GM12872 (cell line): ENCODE results near the gene SMIM35.

Experiments
- TF ChIP-seq, protein P1 (sequence below): IDR thresholded peaks from 3 replicates; pipeline ENCODE4 v1.5.1; 2011; ENCODE audit warnings: low read depth, mild to moderate bottlenecking, low read length, moderate library complexity; ENCODE audit not compliant: insufficient read depth

Gene SMIM35

DNA sequence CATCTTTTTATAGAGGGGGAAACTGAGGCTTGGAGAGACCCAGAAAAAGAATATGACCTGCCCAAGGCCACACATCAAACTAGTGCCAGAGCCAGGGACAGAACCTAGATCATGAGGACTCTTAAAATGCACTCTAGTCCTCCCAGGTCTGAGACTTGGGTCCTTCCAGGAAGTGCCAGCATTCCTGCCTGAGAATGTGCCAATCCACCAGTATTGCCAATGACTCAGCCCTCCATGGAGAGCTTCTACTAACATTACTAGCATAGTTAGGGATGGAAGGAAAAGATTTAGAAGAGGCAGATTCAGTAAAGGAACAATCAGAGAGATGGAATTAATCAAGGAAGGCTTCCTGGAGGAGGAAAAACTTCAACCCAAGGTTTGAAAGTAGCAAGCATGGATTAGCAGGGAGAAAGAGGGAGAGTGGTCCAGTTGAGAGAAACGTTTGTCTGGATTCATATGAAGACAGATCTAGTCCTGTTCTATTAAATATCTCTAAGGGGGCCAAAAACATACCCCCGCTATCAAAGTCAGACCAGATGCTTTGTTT is 20.1 kb upstream of the SMIM35 start:
- TF ChIP-seq, protein P1, sequence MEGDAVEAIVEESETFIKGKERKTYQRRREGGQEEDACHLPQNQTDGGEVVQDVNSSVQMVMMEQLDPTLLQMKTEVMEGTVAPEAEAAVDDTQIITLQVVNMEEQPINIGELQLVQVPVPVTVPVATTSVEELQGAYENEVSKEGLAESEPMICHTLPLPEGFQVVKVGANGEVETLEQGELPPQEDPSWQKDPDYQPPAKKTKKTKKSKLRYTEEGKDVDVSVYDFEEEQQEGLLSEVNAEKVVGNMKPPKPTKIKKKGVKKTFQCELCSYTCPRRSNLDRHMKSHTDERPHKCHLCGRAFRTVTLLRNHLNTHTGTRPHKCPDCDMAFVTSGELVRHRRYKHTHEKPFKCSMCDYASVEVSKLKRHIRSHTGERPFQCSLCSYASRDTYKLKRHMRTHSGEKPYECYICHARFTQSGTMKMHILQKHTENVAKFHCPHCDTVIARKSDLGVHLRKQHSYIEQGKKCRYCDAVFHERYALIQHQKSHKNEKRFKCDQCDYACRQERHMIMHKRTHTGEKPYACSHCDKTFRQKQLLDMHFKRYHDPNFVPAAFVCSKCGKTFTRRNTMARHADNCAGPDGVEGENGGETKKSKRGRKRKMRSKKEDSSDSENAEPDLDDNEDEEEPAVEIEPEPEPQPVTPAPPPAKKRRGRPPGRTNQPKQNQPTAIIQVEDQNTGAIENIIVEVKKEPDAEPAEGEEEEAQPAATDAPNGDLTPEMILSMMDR: no peak

DNA sequence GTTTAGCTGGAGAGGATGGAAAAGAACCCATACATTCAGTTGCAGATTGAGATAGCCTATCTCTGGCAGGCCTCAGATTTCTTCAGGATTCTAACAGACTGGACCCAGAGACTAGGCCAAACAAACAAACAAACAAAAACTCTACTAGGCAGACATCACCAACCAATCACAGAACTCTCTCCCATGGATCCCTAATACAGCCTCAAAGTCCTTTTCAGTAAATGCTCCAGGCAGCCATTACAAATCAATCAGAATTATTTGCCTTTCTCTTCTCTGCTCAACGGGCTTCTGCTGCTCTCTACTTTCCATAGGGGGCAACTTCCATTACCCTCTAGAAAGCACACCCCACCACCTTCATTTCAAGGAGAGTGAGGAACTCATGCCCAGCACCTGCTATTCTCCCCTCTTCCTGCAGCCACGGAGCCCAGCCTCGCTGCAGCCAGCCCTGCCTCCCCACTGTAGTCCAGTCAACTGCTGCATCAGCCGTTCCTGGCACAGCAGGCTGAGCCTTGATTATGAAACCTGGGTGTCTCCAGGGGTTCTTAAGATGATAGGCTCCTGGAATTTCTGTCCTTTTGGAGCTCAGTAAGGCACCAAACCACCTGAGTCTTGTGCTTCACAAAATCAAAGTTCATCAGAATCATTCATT is 19.0 kb upstream of the SMIM35 start:
- TF ChIP-seq, protein P1: no peak

DNA sequence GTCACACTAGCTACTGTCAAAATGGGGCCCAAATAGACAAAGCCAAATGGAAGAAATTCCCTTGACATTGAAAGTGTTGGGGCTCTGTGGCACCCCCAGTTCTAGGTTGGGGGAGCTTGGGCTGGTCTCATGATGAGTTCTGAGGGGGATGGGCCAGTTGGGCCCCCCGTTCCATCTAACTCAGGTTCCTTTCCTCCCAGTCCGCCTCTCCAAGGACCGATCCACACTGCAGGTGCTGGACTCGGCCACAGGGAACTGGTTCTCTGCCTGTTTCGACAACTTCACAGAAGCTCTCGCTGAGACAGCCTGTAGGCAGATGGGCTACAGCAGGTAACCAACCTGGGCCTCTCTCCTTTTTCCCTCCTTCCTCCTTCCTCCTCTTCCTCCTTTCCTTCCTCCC is 17.7 kb upstream of the SMIM35 start:
- TF ChIP-seq, protein P1: no peak

DNA sequence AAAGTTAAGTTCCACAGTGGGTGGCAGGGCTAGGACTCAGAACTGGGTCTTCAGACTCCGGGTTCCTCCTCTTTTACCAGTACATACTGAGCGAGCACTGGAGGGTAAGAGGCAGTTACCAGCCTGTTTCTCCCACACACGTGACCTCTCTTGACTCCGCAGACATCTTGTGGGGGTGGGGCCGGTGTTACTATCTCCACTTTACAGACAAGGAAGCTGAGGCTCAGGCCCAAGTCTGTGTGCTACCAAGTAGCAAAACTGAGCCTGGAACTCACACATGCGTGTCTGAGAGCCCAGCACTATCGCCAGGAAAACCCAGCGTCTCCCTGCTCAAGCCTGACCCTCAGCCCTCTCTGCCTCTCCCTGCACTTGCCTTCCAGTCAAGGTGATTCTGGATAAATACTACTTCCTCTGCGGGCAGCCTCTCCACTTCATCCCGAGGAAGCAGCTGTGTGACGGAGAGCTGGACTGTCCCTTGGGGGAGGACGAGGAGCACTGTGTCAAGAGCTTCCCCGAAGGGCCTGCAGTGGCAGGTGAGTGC is 16.0 kb upstream of the SMIM35 start:
- TF ChIP-seq, protein P1: no peak

DNA sequence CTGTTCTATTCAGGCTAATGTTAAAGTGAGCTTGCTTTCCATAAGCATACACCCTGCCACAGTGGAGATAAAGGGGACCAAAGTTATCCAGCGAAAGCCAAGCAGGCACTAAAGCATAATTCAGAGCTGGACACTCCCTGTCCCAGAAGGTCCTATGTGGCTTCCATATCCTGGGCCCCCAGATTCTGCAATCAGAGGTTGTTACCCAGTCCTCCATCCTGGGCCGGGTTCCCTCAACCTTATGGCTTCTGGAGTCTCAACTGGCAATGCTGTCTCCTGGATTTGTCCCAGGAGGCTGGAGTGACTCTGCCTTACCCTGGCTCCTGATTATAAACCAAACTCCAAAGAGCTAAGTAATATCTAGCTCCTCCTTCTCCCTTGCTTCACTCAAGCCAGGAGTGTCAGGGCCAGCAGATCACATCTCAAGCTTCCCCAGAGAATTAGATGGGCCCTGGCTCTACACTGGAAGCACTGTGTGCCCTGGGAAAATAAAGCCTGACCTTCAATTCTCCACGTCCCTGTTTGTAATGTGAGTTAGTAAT is 14.0 kb upstream of the SMIM35 start:
- TF ChIP-seq, protein P1: no peak

DNA sequence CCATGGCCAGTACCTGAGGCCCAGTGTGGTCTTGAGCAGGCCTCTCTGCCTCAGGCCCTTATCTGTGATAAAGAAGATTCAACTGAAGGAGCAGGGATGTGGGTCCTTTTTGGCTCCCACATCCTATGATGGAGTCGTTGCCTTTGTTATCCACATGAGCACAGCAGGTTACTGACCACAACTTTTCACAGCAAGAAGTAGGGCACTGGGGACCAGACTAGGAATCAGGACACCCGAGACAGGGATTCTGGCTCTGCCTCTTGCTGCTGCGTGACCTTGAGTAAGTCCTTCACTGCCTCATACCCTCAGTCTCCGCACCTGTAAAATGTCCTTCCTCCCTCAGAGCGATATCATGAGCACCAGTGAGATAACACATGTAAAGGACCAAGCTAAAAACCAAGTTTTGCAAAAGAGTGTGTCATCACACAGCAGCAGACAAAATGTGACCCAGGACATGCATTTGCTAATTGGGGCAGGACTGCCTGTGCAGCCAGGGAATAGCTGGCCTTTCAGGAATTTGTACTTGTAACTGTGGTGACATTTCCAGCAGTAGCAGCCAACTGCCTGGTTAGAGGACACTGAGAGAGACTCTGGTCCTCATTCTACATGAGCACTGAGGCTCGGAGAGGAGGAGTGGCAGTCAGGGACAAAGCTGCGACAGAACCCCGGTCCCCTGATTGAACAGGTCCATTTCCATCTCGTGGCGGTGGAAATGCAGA is 13.2 kb upstream of the SMIM35 start:
- TF ChIP-seq, protein P1: no peak
